HL-60 (cell line): ENCODE results near the gene ZBTB47.
A peak's percentile ranks its signal among the peaks of the same experiment; 100 is the strongest.

Experiments
- DNase-seq, 2 experiments: peaks; one replicate each; pipeline ENCODE4 v3.0.0-alpha.2; 2010 to 2020; ENCODE audit warnings: low read depth in 1 of 2, low spot score in 1 of 2
- H3K27ac ChIP-seq: fragments of 250-450 bp; sonication (Bioruptor Pico); replicated peaks from 2 replicates; pipeline ENCODE4 v1.5.1; 2020; ENCODE audit warnings: mild to moderate bottlenecking, moderate library complexity
- H3K27me3 ChIP-seq: fragments of 250-450 bp; sonication (Bioruptor Pico); 2 replicates; pipeline ENCODE4 v1.5.1; 2021; ENCODE audit warnings: mild to moderate bottlenecking, moderate library complexity; ENCODE audit not compliant: insufficient read depth, poor library complexity, severe bottlenecking
- H3K4me3 ChIP-seq: replicated peaks from 2 replicates; pipeline ENCODE4 v1.5.1; 2011; ENCODE audit warnings: mild to moderate bottlenecking, control low read depth, low read length; ENCODE audit not compliant: insufficient read depth
- GABPA ChIP-seq: IDR thresholded peaks from 2 replicates; pipeline ENCODE4 v1.6.1; 2012; ENCODE audit warnings: low read depth
- POLR2AphosphoS5 ChIP-seq: IDR thresholded peaks from 2 replicates; pipeline ENCODE4 v1.6.1; 2012; ENCODE audit warnings: low read depth
- SPI1 ChIP-seq: IDR thresholded peaks from 2 replicates; pipeline ENCODE4 v1.6.1; 2012; ENCODE audit warnings: low read depth, mild to moderate bottlenecking, borderline replicate concordance
- TF ChIP-seq, protein P1 (sequence below): IDR thresholded peaks from one replicate; pipeline ENCODE4 v1.5.1; 2011; ENCODE audit warnings: low read length, control low read depth, inconsistent platforms; ENCODE audit not compliant: insufficient read depth
- TF ChIP-seq, protein P2 (sequence below): IDR thresholded peaks from 2 replicates; pipeline ENCODE4 v1.6.1; 2012; ENCODE audit warnings: low read depth; ENCODE audit not compliant: insufficient replicate concordance

Gene ZBTB47

DNA sequence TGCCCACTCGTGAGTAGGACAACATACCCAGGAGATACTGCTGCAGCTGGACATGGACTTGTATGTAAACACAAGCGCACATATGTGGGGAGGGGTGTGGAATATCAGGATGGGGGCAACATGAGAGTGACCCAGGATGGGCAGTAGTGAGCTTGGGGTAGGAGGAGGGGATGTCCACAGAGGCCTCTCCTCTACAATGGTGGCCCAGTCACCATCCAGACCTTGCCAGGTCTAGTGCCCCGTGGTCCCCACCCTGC lies 266 bp upstream of the ZBTB47 start:
- TF ChIP-seq POLR2AphosphoS5, result no peak
- TF ChIP-seq, protein P1, sequence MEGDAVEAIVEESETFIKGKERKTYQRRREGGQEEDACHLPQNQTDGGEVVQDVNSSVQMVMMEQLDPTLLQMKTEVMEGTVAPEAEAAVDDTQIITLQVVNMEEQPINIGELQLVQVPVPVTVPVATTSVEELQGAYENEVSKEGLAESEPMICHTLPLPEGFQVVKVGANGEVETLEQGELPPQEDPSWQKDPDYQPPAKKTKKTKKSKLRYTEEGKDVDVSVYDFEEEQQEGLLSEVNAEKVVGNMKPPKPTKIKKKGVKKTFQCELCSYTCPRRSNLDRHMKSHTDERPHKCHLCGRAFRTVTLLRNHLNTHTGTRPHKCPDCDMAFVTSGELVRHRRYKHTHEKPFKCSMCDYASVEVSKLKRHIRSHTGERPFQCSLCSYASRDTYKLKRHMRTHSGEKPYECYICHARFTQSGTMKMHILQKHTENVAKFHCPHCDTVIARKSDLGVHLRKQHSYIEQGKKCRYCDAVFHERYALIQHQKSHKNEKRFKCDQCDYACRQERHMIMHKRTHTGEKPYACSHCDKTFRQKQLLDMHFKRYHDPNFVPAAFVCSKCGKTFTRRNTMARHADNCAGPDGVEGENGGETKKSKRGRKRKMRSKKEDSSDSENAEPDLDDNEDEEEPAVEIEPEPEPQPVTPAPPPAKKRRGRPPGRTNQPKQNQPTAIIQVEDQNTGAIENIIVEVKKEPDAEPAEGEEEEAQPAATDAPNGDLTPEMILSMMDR, result no peak
- no peak for TF ChIP-seq GABPA
- TF ChIP-seq SPI1, result no peak
- TF ChIP-seq, protein P2, sequence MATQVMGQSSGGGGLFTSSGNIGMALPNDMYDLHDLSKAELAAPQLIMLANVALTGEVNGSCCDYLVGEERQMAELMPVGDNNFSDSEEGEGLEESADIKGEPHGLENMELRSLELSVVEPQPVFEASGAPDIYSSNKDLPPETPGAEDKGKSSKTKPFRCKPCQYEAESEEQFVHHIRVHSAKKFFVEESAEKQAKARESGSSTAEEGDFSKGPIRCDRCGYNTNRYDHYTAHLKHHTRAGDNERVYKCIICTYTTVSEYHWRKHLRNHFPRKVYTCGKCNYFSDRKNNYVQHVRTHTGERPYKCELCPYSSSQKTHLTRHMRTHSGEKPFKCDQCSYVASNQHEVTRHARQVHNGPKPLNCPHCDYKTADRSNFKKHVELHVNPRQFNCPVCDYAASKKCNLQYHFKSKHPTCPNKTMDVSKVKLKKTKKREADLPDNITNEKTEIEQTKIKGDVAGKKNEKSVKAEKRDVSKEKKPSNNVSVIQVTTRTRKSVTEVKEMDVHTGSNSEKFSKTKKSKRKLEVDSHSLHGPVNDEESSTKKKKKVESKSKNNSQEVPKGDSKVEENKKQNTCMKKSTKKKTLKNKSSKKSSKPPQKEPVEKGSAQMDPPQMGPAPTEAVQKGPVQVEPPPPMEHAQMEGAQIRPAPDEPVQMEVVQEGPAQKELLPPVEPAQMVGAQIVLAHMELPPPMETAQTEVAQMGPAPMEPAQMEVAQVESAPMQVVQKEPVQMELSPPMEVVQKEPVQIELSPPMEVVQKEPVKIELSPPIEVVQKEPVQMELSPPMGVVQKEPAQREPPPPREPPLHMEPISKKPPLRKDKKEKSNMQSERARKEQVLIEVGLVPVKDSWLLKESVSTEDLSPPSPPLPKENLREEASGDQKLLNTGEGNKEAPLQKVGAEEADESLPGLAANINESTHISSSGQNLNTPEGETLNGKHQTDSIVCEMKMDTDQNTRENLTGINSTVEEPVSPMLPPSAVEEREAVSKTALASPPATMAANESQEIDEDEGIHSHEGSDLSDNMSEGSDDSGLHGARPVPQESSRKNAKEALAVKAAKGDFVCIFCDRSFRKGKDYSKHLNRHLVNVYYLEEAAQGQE, result no peak
- H3K27ac ChIP-seq, result peak overlapping the region; percentile 69
- peak overlapping the region; percentile 71 for H3K4me3 ChIP-seq
- H3K27me3 ChIP-seq, result no peaks in the 10 kb centered on the region
- no peak for DNase-seq

DNA sequence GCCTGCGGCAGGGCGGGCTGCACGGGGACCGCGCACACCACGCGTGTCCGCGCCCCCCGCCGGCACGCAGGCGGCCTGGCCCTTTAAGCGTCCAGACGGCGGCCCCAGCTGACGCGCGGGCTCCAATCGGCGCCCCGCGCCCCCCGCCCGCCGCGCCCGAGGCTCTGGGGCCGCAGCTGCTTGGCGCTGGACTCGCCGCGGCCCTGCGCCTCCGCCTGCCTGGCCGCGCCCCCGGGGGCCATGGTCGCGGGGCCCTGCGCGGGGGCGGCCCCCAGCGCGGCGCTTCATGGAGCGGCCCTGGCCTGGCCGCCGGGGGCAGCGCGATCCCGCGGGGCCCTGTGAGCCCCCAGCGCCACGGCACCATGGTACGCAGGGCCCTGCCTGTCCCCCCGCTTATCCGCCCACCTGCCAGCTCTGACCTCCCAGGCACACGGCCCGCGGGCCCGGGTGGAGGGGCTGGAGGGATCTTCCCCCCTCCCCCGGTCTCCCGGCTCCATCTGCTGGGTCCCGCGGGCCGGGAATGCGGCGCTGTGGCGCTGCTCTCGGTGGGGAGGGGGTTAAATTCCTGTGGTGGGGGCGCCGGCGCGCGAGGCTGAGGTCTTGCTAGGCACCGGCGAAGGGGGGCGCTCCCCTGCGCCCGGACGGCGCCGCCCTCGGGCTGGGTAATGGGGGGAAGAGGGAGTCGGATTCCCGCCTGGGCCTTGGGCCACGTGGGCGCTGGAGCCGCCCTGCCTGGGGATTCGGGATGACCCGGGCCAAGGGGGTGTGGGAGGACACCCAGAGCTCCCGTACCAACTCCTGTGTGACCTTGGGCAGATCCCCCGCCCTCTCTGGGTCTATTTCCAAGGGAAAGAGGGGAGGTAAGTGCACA lies 1.1 kb downstream of the ZBTB47 start:
- no peak for DNase-seq
- Histone ChIP-seq H3K4me3 (peak overlapping the region; percentile 71), H3K27me3 (no peaks in the 10 kb centered on the region), H3K27ac (peak overlapping the region; percentile 39)
- TF ChIP-seq, protein P1, result no peak
- TF ChIP-seq, protein P2, result no peak
- TF ChIP-seq POLR2AphosphoS5 (no peak), GABPA (no peak), SPI1 (no peak)

DNA sequence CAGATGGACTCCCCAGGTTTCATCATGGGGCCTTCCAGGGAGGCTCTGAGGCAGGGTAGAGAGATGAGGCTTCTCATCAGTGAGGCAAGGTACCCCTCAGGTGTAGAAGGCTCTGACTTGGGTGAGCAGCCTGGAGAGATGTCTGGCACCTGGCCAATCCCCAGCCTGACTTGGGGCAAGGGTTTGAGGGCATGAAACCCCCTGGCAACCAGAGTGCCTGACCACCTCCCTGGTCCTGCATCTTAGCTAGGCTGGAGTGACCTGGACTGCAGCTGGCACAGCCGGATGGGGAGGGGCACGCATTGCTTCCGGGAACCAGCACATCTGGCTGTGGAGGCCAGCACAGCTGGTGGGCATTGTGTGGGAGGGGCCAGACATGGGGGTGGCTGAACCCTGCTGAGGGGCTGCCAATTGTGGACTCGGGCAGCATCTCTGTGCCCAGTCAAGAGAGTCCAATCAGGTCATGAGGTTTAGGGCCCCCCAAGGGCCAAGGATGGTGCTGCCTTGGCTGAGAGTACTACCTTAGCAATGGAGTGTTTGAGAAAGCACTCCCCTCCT lies 1.9 kb downstream of the ZBTB47 start:
- TF ChIP-seq POLR2AphosphoS5 (no peak), SPI1 (no peak), GABPA (no peak)
- TF ChIP-seq, protein P2, result no peak
- TF ChIP-seq, protein P1, result no peak
- H3K27ac ChIP-seq, result no peak overlapping the region
- no peak overlapping the region for H3K4me3 ChIP-seq

More for the DNA sequence above, 1.9 kb downstream of the ZBTB47 start:
- no peak for DNase-seq
- no peaks in the 10 kb centered on the region for H3K27me3 ChIP-seq
